Activated CD8-positive, alpha-beta memory T cell treated with anti-CD3 and anti-CD28 coated beads, Interleukin-2, amount 50 U/mL, for 1 hour (primary cell): Measurements from ENCODE around the gene DSCAM.

ENCODE experiments used
- DNase-seq: peaks from one replicate; pipeline ENCODE4 v3.0.0-alpha.2; 2020; ENCODE audit errors: extremely low read depth

The DSCAM gene

DNA sequence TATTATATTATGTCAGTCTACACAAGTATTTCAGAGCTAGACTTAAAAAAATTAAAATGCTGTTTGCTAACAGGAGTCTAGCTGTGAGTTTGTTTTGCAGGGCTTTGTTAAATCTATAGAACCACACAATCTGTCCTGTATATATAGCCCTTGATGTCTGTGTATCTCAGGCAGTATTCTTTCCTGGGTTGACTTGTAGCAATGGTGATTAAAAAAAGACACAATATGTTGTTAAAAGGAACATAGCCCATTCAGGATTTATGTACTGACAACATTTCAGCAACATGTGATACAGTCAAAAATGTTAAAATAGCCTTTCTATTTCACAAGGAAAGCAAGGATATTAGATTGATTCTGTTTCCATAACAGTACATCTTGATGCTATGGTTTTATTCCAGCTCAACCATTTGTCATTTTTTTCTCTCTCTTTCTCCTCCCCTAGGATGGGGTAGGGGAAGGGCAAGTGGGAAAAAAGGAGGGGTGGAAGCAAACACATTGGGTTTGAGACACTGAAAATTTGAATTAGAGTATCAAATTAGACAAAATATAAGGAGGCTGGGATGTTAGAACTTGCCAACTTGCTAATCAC, 139.2 kb downstream of the DSCAM start:
- no peak for DNase-seq

DNA sequence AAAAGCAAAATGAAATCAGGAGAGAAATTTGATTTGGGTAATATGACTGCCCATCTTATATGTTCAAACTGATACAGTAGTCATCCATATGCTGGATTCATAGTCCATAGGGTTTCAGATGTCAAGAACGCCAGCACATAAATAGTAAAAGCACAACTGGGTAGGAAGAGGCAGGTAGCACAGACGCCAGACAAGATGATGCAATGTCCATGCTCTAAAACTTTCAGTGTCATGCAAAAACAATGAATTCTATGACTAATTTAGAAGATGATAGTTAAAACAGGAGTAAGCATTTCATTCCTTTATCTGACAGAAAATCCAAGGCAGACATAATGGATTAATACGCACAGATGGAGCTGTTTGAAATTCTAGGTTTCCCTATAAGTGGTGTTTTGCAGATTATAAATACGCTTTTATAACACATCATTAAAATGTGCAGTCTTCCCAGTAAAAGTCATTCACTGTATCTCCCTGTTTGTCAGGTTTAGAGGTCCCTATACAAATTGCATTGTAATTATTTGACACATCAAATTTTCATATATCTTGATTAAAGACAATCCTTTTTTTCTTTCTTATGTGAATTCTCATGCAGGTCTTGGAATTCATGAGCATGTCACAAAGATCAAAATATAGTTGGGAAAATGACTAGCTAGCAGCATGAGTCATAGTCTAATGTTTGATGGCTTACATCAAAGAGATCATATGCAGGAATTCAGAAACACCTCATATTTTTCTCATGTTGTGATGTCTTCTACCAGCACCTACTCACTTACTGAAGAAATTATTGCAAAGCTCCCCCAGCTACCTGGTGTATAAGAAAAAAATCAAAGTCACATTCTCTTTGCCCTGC, 139.9 kb downstream of the DSCAM start:
- no peak for DNase-seq

DNA sequence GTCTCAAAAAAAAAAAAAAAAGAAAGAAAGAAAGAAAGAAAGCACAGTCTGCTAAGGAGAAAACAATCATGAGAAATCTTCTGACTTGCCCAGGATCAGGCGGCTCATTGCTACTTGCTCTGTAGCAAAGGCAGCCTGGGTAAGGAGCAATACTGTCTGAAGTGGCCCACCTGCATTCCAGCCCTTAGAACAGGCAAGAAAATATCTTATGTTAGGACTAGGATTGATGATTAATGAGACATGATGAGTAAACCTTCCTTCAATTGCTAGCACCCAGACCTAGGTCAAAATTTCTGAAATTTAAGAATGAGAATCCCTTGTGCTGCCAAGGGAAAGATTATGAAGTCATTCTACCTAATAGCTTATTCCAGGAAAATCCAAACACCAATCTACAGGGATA, 140.8 kb downstream of the DSCAM start:
- no peak for DNase-seq

- no peak for DNase-seq
Measured at GRCh38 chr21:40704141-40704540, 142.8 kb downstream of the DSCAM start.

DNA sequence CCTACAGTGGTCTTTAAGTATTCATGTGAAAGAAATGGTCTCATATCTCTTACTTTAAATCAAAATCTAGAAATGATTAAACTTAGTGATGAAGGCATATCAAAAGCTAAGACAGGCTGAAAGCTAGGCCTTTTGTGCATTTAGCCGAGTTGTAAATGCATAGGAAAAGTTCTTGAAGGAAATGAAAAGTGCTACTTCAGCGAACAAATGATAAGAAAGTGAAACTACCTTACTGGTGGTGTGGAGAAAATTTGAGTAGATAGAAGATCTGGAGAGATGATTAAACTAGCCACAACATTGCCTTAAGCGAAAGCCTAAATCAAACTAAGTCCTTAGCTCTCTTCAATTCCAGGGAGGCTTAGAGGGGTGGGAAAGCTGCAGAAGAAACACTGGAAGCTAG, 147.6 kb downstream of the DSCAM start:
- DNase-seq, result no peak

DNA sequence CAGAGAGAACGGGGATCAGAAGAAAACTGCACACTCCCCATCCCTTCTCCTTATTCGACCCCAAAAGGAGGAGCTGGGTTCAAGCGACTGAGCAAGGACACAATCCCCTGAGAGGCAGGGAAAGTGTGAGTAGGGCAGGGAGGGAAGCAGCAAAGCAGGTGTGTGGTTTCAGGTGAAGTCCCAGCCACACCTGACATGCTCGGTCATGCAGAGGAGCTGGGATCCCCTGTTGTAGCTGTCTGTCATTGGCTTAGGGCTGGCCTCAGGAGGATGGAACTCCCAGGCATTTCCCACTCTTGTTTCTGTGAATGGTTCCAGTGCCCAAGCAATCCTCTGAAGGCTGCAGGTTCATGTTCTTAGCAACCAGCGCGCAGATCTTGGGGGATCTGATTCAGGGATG, 150.7 kb downstream of the DSCAM start:
- DNase-seq, result no peak

DNA sequence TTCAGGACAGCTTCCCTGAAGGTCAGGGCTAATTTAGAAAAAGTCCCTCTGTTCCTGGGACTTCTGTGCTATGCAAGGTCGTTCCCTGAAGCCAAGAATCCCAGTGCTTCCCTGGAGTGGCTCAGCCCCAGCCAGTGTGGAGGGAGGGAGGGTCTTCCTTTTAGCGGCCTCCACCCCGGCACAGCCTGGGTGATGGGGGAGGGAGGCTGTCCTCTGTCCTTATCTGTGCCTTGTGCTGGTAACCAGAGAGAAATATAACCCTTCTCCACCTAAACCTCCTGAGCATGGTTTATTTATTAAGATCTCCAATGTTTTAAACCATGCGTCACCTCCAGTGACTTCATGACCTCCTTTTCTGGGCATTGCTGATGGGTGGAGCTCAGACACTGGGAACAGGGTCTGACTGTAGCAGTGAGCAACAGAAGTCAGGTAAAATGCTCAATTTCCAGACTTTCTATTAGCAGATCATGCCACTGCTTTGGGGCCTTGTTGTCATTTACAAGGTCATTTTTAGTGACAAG, 157.1 kb downstream of the DSCAM start:
- no peak for DNase-seq

- DNase-seq, result no peak
Measured at GRCh38 chr21:40689217-40689616, 157.7 kb downstream of the DSCAM start.

DNA sequence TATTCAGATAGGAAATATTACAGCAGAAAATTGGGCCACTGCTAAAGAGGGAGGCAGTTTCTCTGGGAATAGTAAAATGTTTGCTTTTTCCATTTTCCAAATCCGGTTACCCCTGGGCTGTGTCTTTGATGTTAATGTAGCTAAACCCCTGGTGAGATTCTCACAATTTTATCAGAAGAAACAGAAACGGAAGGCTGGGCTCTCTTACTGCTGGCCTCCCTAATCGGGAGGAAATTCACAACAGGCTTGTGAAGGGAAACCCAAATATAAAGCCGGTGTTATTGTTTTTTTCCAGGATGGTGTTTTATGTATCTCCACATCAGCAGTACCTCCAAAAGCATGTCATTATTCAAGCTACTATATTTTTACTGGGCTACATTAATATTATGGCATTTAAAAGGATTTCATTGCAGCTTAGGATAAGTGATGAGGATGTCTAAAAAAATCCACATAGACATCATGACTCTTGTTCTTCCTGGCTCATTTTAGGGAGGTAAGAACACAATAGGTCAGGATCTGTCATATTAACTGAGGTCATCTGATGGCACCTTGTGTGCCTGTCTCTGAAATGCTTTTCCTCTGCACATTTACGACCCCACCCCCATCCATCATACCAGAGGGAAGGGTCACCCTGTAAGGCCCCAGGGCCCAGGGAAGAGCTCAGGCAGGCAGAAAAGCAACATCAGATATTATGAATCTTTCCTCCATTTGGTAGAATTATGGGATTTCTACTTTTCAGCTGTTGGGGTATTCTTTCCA, 158.7 kb downstream of the DSCAM start:
- DNase-seq, result no peak

- no peak for DNase-seq
Measured at GRCh38 chr21:40687625-40688024, 159.3 kb downstream of the DSCAM start.

DNA sequence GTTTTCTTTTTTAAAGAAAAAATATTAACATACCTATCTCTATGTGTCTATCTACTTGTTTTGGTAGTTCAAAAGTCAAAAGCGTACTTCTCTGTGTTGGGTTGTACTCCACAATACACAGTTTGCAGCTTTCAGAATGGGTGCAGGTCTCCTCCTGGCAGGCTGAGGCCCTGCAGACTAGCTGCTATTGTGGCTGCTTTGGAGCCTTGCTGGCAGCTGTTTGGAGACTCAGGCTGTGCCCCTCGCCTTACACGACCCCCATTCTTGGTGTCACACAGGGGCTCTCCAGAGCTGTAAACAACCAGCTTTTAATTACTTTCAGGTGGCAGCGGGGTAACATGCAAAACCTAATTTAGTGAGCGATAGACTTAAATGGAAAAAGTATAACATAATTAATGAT, 160.4 kb downstream of the DSCAM start:
- DNase-seq, result no peak

DNA sequence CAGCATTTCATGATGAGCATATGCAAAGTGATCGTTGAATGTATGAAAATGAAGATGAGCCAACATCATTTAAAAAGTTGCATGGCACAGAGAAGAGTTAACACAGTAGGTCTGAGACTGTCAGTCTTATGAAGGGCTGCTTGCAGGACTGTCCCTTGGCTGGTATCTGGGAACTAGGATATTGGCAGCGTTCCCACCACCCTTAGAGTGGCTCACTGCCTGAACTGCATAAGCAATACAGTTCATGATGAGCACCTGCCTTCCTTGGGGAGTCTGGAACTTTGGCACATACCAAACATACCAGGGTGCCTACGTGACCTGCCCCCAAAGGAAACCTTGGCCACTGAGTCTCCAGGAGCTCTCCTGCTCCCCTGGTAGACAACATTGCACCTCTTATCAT, 161.8 kb downstream of the DSCAM start:
- DNase-seq, result no peak

GRCh38 chr21:40684726-40685125, 162.2 kb downstream of the DSCAM start:
- DNase-seq, result no peak

DNA sequence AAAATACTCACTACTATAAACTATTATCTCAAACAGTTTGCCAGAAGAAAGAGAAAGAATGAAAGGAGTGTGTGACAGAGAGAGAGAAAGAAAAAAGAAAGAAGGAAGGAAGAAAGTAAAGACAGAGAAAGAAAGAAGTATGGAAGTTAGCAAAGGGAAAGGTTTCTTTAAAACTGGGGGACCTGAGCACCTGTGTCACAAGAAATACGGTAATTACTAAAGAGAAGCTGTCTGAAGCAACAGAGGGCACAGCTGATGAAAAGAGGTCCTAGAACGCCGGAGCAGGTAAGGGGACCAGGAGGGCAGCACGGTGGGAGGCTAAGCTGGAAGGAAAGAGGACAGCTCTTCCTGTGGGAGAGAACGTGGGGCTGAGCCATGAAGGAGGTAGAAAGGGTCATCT, 163.6 kb downstream of the DSCAM start:
- DNase-seq, result no peak

DNA sequence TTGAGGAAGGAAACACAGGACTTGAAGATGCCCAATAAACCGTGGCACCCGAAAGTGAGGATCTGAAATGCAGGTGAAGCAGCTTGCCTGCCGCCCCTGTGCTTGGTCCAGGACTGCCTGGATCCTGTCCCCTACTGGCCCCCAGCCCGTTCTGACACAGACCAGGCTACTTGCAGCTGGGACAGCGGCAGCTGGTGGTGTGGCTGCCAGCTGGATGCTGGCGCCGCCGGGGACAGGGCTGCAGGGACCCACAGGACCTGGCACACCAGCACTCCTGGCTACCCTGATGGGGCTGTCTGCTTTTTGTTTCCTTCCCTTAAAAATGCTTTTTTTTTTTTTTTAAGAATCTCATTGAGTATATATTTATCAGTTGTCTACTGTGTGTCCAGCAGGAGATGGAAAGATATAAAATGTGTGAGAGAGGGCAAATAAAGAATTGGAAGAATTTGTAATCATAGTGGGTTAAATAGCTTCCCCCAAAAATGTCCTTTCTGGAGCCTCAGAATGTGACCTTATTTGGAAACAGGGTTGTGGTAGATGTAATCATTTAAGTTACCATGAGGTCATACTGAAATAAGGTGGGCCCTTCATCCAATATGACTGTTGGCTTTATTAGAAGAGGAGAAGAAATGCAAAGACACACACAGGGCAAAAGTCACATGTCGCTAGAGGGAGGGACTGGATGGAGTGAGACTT, 165.6 kb downstream of the DSCAM start:
- DNase-seq, result no peak

GRCh38 chr21:40680311-40680710, 166.6 kb downstream of the DSCAM start:
- DNase-seq, result no peak

DNA sequence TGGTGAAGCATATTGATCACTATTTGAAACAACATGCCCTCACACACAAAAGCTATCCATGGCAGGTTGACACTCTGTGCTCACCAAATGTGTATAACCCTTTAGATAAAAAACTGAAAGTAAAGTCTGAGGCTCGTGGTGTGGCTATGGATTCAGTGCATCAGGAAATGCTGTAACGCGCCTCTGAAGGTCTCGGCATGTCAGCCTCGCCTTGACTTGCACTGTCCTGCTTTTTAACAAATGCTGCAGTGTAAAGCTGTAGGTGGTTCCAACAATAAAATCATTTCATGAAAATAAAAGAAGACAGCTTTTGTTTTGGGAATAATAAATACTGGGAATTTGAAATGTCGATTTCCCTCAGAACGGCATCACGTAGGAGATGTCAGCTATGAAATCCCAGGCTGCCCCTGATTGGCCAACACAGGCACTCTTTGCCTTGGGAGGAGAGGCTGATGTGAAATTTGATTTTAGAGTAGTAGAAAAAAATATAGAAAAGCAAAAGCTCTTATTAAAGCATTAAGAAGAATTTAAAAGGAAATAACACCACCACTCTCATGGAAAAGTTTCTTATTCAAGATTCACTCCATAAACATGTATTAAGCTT, 168.2 kb downstream of the DSCAM start:
- DNase-seq, result no peak

GRCh38 chr21:40675017-40675416, 171.9 kb downstream of the DSCAM start:
- no peak for DNase-seq

DNA sequence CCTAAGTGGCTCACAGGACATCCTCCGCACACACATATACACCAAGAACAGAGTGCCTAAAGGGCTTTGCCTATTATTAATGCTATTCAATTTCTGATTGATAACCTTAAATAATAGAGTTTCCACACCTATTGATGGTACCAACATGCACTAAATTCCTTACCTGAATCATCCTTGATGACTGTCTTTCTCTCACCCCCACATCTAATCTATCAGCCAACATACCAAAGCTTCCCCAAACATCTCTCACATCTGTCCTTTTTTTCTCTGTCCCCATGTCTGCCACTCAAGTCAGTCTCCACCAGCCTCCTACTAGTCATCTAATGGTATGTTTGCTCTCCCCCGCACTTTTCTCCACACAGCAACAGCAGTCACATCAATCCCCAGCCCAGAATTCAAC, 174.4 kb downstream of the DSCAM start:
- no peak for DNase-seq

DNA sequence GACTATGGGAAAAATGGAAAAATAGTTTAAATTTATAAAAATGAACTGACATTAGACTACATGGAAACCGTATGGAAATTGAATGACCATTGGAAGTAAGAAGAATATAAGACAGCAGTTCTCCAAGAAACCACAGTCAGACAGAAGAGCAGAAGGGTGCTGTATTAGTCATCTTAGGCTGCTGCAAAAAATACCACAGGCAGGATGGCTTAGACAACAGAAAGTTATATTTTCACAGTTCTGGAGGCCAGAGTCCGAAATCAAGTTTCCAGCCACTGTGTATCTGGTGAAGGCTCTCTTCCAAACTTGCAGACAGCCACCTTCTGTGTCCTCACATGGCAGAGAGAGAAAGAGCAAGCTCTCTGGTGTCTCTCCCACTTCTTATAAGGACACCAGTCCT, 175.2 kb downstream of the DSCAM start:
- DNase-seq, result no peak

DNA sequence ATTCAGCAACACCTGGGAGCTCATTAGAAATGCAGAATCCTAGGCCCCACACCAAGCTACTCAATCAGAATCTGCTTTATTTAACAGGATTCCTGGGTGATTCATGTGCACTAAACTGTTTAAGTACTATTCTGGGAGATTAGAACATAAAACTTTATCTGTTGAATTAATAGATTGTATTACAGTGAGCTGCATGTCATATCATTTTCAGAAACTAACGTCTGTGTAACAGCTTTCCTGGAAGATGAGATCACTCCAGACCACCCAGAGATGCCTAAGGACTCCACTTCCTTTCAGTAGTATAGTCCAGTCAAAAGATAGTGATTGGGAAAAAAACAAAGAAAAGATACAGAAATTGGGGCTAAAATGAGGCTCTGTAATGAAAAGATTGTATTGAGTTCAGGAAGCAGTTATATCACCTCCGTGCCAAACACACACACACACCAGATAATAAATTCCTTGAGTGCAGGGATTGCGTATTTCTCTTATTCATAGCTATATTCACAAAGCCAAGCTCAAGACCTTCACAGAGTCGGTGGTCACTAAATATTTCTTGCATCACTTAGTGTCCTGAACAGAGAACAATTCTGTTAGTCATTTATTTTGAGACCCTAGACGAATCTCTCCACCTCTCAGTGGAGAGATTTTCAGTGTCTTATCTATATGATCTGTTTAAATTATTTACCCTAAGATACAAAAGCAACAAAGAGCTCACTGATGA, 178.2 kb downstream of the DSCAM start:
- DNase-seq, result no peak
